HepG2 (cell line): ENCODE measurements around the gene LRTM2. TPM values are rescaled to one million over a fixed set of nuclear protein-coding genes. Genes with fewer than 3 reads are reported as not detected.

Experiments
- DPF2 ChIP-seq: sonication (generic); formaldehyde crosslinking; IDR thresholded peaks from 2 replicates; pipeline ENCODE4 v1.4.0; 2020; ENCODE audit warnings: mild to moderate bottlenecking, low read depth, missing genetic modification reagents, borderline replicate concordance
- HOXA7 ChIP-seq: sonication (generic); formaldehyde crosslinking; IDR thresholded peaks from 2 replicates; pipeline ENCODE4 v1.8.1; 2022; ENCODE audit warnings: mild to moderate bottlenecking, missing genetic modification reagents, moderate library complexity
- JUNB ChIP-seq: sonication (generic); formaldehyde crosslinking; IDR thresholded peaks from 2 replicates; pipeline ENCODE4 v1.8.0; 2022; ENCODE audit warnings: missing genetic modification reagents, mild to moderate bottlenecking, borderline replicate concordance
- JUND ChIP-seq: sonication (generic); formaldehyde crosslinking; IDR thresholded peaks from 2 replicates; pipeline ENCODE4 v1.8.0; 2022; ENCODE audit warnings: mild to moderate bottlenecking, missing genetic modification reagents
- KDM5A ChIP-seq: fragments of 200-600 bp; sonication (generic); IDR thresholded peaks from 2 replicates; pipeline ENCODE4 v1.7.0; 2018; ENCODE audit warnings: antibody characterized with exemption, mild to moderate bottlenecking, low read length, borderline replicate concordance
- MATR3 ChIP-seq: sonication (generic); formaldehyde crosslinking; IDR thresholded peaks from 2 replicates; pipeline ENCODE4 v1.4.0; 2020; ENCODE audit warnings: missing genetic modification reagents
- MLLT10 ChIP-seq: sonication (generic); formaldehyde crosslinking; IDR thresholded peaks from 2 replicates; pipeline ENCODE4 v1.4.0; 2020; ENCODE audit warnings: missing genetic modification reagents
- MNT ChIP-seq: fragments of 450-650 bp; IDR thresholded peaks from 2 replicates; pipeline ENCODE4 v1.6.1; 2016
- NBN ChIP-seq: fragments of 450-650 bp; conservative IDR thresholded peaks from 2 replicates; pipeline ENCODE4 v1.6.1; 2017
- PHF21A ChIP-seq: sonication (generic); formaldehyde crosslinking; IDR thresholded peaks from 2 replicates; pipeline ENCODE4 v1.5.0; 2020; ENCODE audit warnings: mild to moderate bottlenecking, missing genetic modification reagents
- RBAK ChIP-seq: sonication (generic); formaldehyde crosslinking; IDR thresholded peaks from 2 replicates; pipeline ENCODE4 v1.5.1; 2020; ENCODE audit warnings: mild to moderate bottlenecking, missing genetic modification reagents
- RXRB ChIP-seq: IDR thresholded peaks from 2 replicates; pipeline ENCODE4 v1.6.1; 2016; ENCODE audit warnings: borderline replicate concordance, missing genetic modification reagents, missing compliant biosample characterization
- ZBTB33 ChIP-seq: sonication (generic); formaldehyde crosslinking; IDR thresholded peaks from 2 replicates; pipeline ENCODE4 v1.4.0; 2020; ENCODE audit warnings: missing genetic modification reagents
- ZC3H13 ChIP-seq: sonication (generic); formaldehyde crosslinking; IDR thresholded peaks from 2 replicates; pipeline ENCODE4 v1.8.1; 2023; ENCODE audit warnings: mild to moderate bottlenecking, missing genetic modification reagents, moderate library complexity
- ZFP91 ChIP-seq: sonication (generic); formaldehyde crosslinking; IDR thresholded peaks from 2 replicates; pipeline ENCODE4 v1.9.0; 2022; ENCODE audit warnings: missing genetic modification reagents, mild to moderate bottlenecking, borderline replicate concordance
- ZNF34 ChIP-seq: sonication (generic); formaldehyde crosslinking; IDR thresholded peaks from 2 replicates; pipeline ENCODE4 v1.4.0; 2020; ENCODE audit warnings: mild to moderate bottlenecking, missing genetic modification reagents, borderline replicate concordance
- ZNF383 ChIP-seq: sonication (generic); formaldehyde crosslinking; IDR thresholded peaks from 2 replicates; pipeline ENCODE4 v1.4.0; 2020; ENCODE audit warnings: missing genetic modification reagents, mild to moderate bottlenecking, borderline replicate concordance
- ZNF431 ChIP-seq: sonication (generic); formaldehyde crosslinking; IDR thresholded peaks from 2 replicates; pipeline ENCODE4 v1.9.0; 2022; ENCODE audit warnings: missing genetic modification reagents, low read depth, mild to moderate bottlenecking, borderline replicate concordance
- ZNF552 ChIP-seq: sonication (generic); formaldehyde crosslinking; IDR thresholded peaks from 2 replicates; pipeline ENCODE4 v1.9.0; 2022; ENCODE audit warnings: missing genetic modification reagents, mild to moderate bottlenecking, borderline replicate concordance
- ZNF589 ChIP-seq: sonication (generic); formaldehyde crosslinking; conservative IDR thresholded peaks from 2 replicates; pipeline ENCODE4 v1.8.0; 2022; ENCODE audit warnings: mild to moderate bottlenecking, moderate library complexity, missing genetic modification reagents
- ZNF660 ChIP-seq: sonication (generic); formaldehyde crosslinking; IDR thresholded peaks from 2 replicates; pipeline ENCODE4 v1.5.1; 2020; ENCODE audit warnings: mild to moderate bottlenecking, low read depth, missing genetic modification reagents, borderline replicate concordance
- ZNF780A ChIP-seq: sonication (generic); formaldehyde crosslinking; IDR thresholded peaks from 2 replicates; pipeline ENCODE4 v1.8.0; 2022; ENCODE audit warnings: mild to moderate bottlenecking, missing genetic modification reagents, moderate library complexity
- ZZZ3 ChIP-seq: sonication (generic); formaldehyde crosslinking; IDR thresholded peaks from 2 replicates; pipeline ENCODE4 v1.4.0; 2020; ENCODE audit warnings: missing genetic modification reagents, mild to moderate bottlenecking, borderline replicate concordance
- polyA plus RNA-seq, 8 experiments: library from polyadenylated mRNA; depleted of rRNA in 3 of 8; stranded (reverse) in 7 of 8; unstranded in 1 of 8; fragments of >200 nt; fragmentation: Illumina TruSeq in 4 of 8; extraction: Trizol in 4 of 8; gene quantifications; 2 replicates each; pipeline versions ENCODE4 v1.2.1 to v1.2.3, GENCODE V29; 2011 to 2016; ENCODE audit warnings: low read depth in 4 of 8, missing spikeins in 1 of 8, mixed read lengths in 1 of 8; ENCODE audit not compliant: insufficient read depth in 1 of 8
- total RNA-seq, 5 experiments: library from RNA; depleted of rRNA; stranded (reverse); fragments of >200 nt; fragmentation: Illumina TruSeq; extraction: Trizol; gene quantifications; 2 replicates each; pipeline ENCODE4 v1.2.3, GENCODE V29; 2016; ENCODE audit warnings: low read depth in 1 of 5
- TF ChIP-seq, protein P1 (sequence below): sonication (generic); formaldehyde crosslinking; IDR thresholded peaks from 2 replicates; pipeline ENCODE4 v1.5.0; 2020; ENCODE audit warnings: mild to moderate bottlenecking, low read depth, missing genetic modification reagents, borderline replicate concordance

The LRTM2 gene
- total and polyA plus RNA-seq, 2 of the 13 experiments (the other 11 are each of a cell fraction or from before 2014, with no cell fraction given) = 0.09 TPM; not detected in 1

- TF ChIP-seq KDM5A (no peak), DPF2 (CRISPR knock-in tag) (peak; percentile 1; the same call in 1 of the 2 replicates), ZZZ3 (no peak), ZFP91 (peak; percentile 42; the same call in 1 of the 2 replicates), JUNB (CRISPR knock-in tag) (peak; percentile 58; the same call in 1 of the 2 replicates), JUND (CRISPR knock-in tag) (peak; percentile 32; the same call in 1 of the 2 replicates), ZC3H13 (peak; percentile 58; the same call in 1 of the 2 replicates), MLLT10 (CRISPR knock-in tag) (no peak), RBAK (CRISPR knock-in tag) (no peak), MNT (peak; percentile 88), ZNF552 (no peak), ZNF589 (CRISPR knock-in tag) (0 out of 2 replicates have a peak, but pooled peaks have one; percentile 22), ZNF660 (CRISPR knock-in tag) (no peak), RXRB (CRISPR knock-in tag) (no peak), NBN (no peak), PHF21A (CRISPR knock-in tag) (peak; percentile 12; the same call in 1 of the 2 replicates), ZNF383 (CRISPR knock-in tag) (no peak), ZNF431 (peak; percentile 65; the same call in 1 of the 2 replicates), MATR3 (peak; percentile 55; the same call in 1 of the 2 replicates), ZNF780A (CRISPR knock-in tag) (peak; percentile 41; the same call in 1 of the 2 replicates), HOXA7 (peak; percentile 90; the same call in 1 of the 2 replicates), ZBTB33 (CRISPR knock-in tag) (peak; percentile 6; the same call in 1 of the 2 replicates), ZNF34 (CRISPR knock-in tag) (no peak)
- TF ChIP-seq, protein P1, sequence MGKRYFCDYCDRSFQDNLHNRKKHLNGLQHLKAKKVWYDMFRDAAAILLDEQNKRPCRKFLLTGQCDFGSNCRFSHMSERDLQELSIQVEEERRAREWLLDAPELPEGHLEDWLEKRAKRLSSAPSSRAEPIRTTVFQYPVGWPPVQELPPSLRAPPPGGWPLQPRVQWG (CRISPR knock-in tag) = no peak
Measured at GRCh38 chr12:1816730-1817348, 3.5 kb upstream of the LRTM2 start (continued).
